ENCODE data around the gene CDK2AP2. TPM values are rescaled to one million over a fixed set of nuclear protein-coding genes. Genes with fewer than 3 reads are reported as not detected.

The CDK2AP2 gene
- total and polyA plus RNA-seq, 9 of the 15 experiments (the other 6 are each of a cell fraction or from before 2014, with no cell fraction given) = 4.4 to 47.4 (median 21.7) TPM

GRCh38 chr11:67507864-67508485 is at the start of gene CDK2AP2 (continued):
- TF ChIP-seq ZBTB11 (CRISPR knock-in tag; IDR thresholded peaks at IDR 0.05) (0 out of 6 replicates have a peak, but pooled peaks of 1 of the 3 experiments have one; percentile 21), NFXL1 (CRISPR knock-in tag; IDR thresholded peaks at IDR 0.05) (no peak), CHAMP1 (IDR thresholded peaks at IDR 0.05) (no peak), TBL1XR1 (IDR thresholded peaks at IDR 0.05; ENCODE audit: low read length in 2 of 2) (no peak), ARID3A (IDR thresholded peaks at IDR 0.05; ENCODE audit: borderline replicate concordance, low read depth, low read length) (0 out of 2 replicates have a peak, but pooled peaks have one; percentile 10), FOXJ3 (CRISPR knock-in tag; IDR thresholded peaks at IDR 0.05) (no peak), TAF1 (IDR thresholded peaks at IDR 0.05; ENCODE audit: control insufficient read depth, extremely low read depth, insufficient read depth, low read length, severe bottlenecking) (peak; percentile 16), EP400 (IDR thresholded peaks at IDR 0.05) (no peak; the same call in 1 of the 2 replicates), PCBP1 (IDR thresholded peaks at IDR 0.05; ENCODE audit: low read depth, low read length, poor library complexity, severe bottlenecking) (peak; percentile 46), KAT7 (CRISPR knock-in tag; IDR thresholded peaks at IDR 0.05; ENCODE audit: borderline replicate concordance) (no peak), CCNT2 (IDR thresholded peaks at IDR 0.05; ENCODE audit: borderline replicate concordance, extremely low read depth, insufficient read length, low read depth, low read length) (peak; percentile 50), HIVEP1 (CRISPR knock-in tag; IDR thresholded peaks at IDR 0.05) (no peak), ZBTB8A (IDR thresholded peaks at IDR 0.05; ENCODE audit: partially characterized antibody) (no peak), MAFF (IDR thresholded peaks at IDR 0.05; ENCODE audit: low read length) (no peak), YY1 (IDR thresholded peaks at IDR 0.05; ENCODE audit: borderline replicate concordance in 1 of 3, control insufficient read depth in 1 of 3, extremely low read depth in 1 of 3, insufficient read depth in 3 of 3, insufficient read length in 1 of 3, insufficient replicate concordance in 2 of 3, low read depth in 1 of 3, low read length in 2 of 3) (no peak)
